Measurements from ENCODE around the gene NPB. TPM values are rescaled to one million over a fixed set of nuclear protein-coding genes. Genes with fewer than 3 reads are reported as not detected.

NPB gene
- total RNA-seq, 1 donor from 2014 or later = 0.96 TPM

DNA sequence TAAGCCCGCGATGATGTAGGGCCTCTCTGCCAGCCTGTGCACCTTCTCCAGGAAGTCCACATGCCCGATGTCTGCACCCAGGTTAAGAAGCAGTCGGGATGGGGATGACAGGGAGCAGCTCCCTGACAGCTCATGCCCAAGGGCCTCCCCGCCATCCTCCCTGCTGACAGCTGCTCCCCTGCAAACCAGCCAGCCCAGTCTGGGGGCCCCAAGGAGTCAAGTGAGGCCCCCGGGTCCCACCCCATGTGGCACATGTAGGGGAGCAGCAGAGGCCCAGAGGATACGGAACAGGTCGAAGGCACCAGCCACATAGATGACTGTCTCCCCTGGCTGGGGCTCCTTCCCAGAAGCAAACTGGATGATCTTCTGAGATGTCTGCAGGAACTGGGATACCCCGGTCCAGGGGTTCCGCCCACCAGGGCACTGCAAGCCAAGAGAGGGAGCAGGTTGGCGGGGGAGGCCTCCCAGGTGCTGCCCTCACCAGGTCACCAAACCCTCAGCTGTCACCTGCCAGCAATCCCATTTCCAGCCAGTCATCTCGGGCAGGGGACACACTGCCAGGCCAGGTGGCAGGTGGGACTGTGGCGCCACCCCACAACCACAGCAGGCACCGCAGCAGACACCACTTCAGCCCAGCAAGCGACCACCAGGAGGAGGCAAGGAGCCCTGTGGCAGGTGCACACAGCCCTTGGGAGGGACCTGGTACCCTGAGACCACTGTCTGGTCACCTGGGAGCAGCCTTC lies 4.6 kb downstream of the NPB start:
- Mint-ChIP-seq H3K27me3 (ENCODE audit: unreplicated experiment) (no peaks in the 10 kb centered on the region), H3K27ac (ENCODE audit: unreplicated experiment) (no peak overlapping the region), H3K36me3 (ENCODE audit: unreplicated experiment) (no peaks in the 10 kb centered on the region), H3K9me3 (ENCODE audit: unreplicated experiment) (peaks cover 2% of the 10 kb centered on the region), H3K4me3 (ENCODE audit: unreplicated experiment) (no peak overlapping the region), H3K4me1 (ENCODE audit: low read depth, unreplicated experiment) (no peaks in the 10 kb centered on the region)
- DNase-seq = no peak
- TF ChIP-seq, protein P1, sequence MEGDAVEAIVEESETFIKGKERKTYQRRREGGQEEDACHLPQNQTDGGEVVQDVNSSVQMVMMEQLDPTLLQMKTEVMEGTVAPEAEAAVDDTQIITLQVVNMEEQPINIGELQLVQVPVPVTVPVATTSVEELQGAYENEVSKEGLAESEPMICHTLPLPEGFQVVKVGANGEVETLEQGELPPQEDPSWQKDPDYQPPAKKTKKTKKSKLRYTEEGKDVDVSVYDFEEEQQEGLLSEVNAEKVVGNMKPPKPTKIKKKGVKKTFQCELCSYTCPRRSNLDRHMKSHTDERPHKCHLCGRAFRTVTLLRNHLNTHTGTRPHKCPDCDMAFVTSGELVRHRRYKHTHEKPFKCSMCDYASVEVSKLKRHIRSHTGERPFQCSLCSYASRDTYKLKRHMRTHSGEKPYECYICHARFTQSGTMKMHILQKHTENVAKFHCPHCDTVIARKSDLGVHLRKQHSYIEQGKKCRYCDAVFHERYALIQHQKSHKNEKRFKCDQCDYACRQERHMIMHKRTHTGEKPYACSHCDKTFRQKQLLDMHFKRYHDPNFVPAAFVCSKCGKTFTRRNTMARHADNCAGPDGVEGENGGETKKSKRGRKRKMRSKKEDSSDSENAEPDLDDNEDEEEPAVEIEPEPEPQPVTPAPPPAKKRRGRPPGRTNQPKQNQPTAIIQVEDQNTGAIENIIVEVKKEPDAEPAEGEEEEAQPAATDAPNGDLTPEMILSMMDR (IDR thresholded peaks at IDR 0.05; ENCODE audit: partially characterized antibody, unreplicated experiment) = no peak

DNA sequence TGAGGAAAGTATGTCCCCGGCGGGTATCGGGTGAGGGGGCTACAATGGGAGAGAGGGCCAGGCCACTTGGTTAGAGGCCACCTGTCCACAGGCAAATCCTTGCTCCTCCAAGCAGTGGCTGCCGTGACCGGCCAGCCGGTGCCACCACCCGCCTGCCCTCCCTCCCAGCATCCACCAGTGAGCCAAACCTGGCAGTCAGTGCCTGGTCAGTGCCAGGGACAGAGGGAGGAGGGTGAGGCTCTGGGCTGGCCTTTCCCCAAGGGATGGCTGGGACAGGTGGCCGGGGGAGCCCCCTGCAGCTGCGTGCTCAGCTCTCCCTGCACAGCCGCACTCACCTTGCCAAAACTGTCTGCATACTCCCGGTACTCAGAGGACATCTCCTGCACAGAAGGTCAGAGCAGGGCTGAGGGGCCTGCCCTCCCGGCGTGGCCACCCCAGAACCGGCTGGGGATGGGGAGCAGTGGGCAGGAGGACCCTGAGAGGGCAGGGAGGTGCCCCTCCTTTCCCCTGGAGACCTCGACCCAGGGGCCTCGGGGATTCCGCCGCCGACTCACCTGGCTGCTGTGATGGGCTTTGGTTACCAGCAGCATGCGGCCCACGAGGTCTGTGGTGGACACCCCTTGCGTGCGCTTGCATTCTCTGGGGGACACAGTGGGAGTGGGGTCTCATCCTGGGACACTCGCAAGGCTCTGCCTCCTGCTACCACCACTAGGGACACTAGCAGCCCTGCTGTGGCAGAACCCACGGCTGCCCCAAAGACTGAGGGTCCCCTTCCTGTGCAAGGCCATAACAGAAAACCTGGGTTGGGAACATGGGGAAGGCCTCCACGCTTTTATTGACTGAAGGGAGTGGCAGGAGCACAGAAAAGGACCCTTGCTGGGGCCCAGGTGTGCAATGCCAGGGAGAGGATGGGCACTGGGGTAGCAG lies 5.4 kb downstream of the NPB start:
- Mint-ChIP-seq H3K4me1 (ENCODE audit: low read depth, unreplicated experiment) (no peaks in the 10 kb centered on the region), H3K27ac (ENCODE audit: unreplicated experiment) (no peak overlapping the region), H3K27me3 (ENCODE audit: unreplicated experiment) (no peaks in the 10 kb centered on the region), H3K36me3 (ENCODE audit: unreplicated experiment) (no peaks in the 10 kb centered on the region), H3K4me3 (ENCODE audit: unreplicated experiment) (no peak overlapping the region), H3K9me3 (ENCODE audit: unreplicated experiment) (peaks cover 4% of the 10 kb centered on the region)
- TF ChIP-seq, protein P1 (IDR thresholded peaks at IDR 0.05; ENCODE audit: partially characterized antibody, unreplicated experiment) = no peak
- no peak for DNase-seq

DNA sequence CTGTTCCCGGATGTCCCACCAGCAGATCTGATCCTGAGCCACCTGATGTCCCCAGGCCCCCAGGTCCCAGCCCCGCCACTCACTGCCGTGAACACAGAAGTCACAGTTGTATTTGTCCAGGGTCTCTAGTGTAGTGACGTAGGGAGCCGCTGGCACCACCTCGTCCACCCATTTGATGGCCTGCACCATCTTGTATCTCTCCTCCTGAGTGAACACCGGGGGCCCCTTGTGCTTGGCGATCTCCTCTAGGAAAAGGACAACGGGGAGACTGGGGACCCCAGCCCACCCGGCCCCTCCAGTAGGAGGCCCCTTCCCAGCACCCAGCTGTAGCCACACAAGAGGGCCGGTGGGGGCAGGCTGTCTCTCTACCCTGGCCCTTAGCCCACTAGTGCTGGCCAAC lies 6.8 kb downstream of the NPB start:
- peaks cover 1% of the 10 kb centered on the region for H3K4me1 Mint-ChIP-seq (ENCODE audit: low read depth, unreplicated experiment)
- no peaks in the 10 kb centered on the region for H3K27me3 Mint-ChIP-seq (ENCODE audit: unreplicated experiment)
- H3K4me3 Mint-ChIP-seq (ENCODE audit: unreplicated experiment) = no peak overlapping the region
- H3K27ac Mint-ChIP-seq (ENCODE audit: unreplicated experiment) = no peak overlapping the region
- H3K9me3 Mint-ChIP-seq (ENCODE audit: unreplicated experiment) = peaks cover 6% of the 10 kb centered on the region
- TF ChIP-seq, protein P1 (IDR thresholded peaks at IDR 0.05; ENCODE audit: partially characterized antibody, unreplicated experiment) = no peak
- no peak for DNase-seq
- H3K36me3 Mint-ChIP-seq (ENCODE audit: unreplicated experiment) = no peaks in the 10 kb centered on the region

DNA sequence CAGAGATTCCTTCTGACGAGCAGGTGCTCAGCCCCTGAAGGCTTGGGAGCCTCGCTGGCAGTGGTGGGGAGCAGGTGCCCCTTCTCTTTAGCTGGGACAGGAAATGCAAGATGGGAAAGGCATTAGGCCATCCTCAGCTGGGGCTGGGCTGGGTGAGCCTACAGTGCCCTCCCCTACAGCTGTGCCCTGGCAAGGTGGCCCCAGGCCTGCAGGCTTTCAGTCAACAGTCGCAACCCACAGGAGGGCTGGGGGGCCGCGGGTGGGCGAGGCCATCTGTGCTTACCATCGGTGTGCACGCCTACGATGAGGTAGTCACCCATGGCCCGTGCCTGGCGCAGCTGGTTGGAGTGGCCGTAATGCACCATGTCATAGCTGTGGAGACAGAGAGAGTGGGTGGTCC lies 7.2 kb downstream of the NPB start:
- no peak for DNase-seq
- Mint-ChIP-seq H3K27me3 (ENCODE audit: unreplicated experiment) (no peaks in the 10 kb centered on the region), H3K9me3 (ENCODE audit: unreplicated experiment) (peaks cover 5% of the 10 kb centered on the region), H3K4me1 (ENCODE audit: low read depth, unreplicated experiment) (peaks cover 1% of the 10 kb centered on the region), H3K27ac (ENCODE audit: unreplicated experiment) (no peak overlapping the region), H3K36me3 (ENCODE audit: unreplicated experiment) (no peaks in the 10 kb centered on the region), H3K4me3 (ENCODE audit: unreplicated experiment) (no peak overlapping the region)
- TF ChIP-seq, protein P1 (IDR thresholded peaks at IDR 0.05; ENCODE audit: partially characterized antibody, unreplicated experiment) = no peak
